Panc1 (cell line): Measurements from ENCODE around the gene ZNF778. TPM values are rescaled to one million over a fixed set of nuclear protein-coding genes. Genes with fewer than 3 reads are reported as not detected.
A peak's percentile ranks its signal among the peaks of the same experiment; 100 is the strongest.
"Not testable (repeated sequence)": the region's sequence is repeated elsewhere in the genome, so short reads cannot be mapped to it uniquely, and the experiment has no call there.

Source experiments
- ATAC-seq: fragments of 200-7000 bp; cut with Tn5 transposase; 2 replicates; pipeline ENCODE4 v1.9.1; 2020; ENCODE audit warnings: mild to moderate bottlenecking, moderate library complexity
- BruUV-seq: library from RNA; stranded (reverse); fragments of 400-500 nt; replicated peaks from 2 replicates; lab custom pipeline; 2021; lab: Mats Ljungman, UMichigan
- CTCF ChIA-PET: fragments of 300-600 bp; sonication (Branson Sonifier 250); formaldehyde crosslinking; loops from one replicate; lab custom pipeline; 2022; ENCODE audit warnings: antibody characterized with exemption; lab: Charles Lee
- POLR2A ChIA-PET: fragments of 300-600 bp; sonication (Branson Sonifier 250); formaldehyde crosslinking; loops from one replicate; lab custom pipeline; 2022; ENCODE audit warnings: antibody characterized with exemption; lab: Charles Lee
- DNase-seq: peaks from one replicate; pipeline ENCODE4 v3.0.0-alpha.2; 2010; ENCODE audit warnings: low read depth, low spot score
- H3K27ac ChIP-seq: 2 replicates; pipeline ENCODE4 v1.5.1; 2011; ENCODE audit warnings: mild to moderate bottlenecking, low read length, inconsistent platforms
- H3K27me3 ChIP-seq: fragments of 200-500 bp; sonication (Bioruptor generic); 2 replicates; pipeline ENCODE4 v1.6.0; 2014; ENCODE audit warnings: low read length, inconsistent platforms; ENCODE audit not compliant: control insufficient read depth, insufficient read depth
- H3K36me3 ChIP-seq: fragments of 200-500 bp; sonication (Bioruptor generic); 2 replicates; pipeline ENCODE4 v1.5.1; 2014; ENCODE audit warnings: inconsistent platforms, mild to moderate bottlenecking, low read length, moderate library complexity; ENCODE audit not compliant: control insufficient read depth, insufficient read depth
- H3K4me1 ChIP-seq: 2 replicates; pipeline ENCODE4 v1.5.1; 2011; ENCODE audit warnings: inconsistent platforms, mild to moderate bottlenecking, low read length, moderate library complexity; ENCODE audit not compliant: control insufficient read depth, insufficient read depth
- H3K4me3 ChIP-seq, 2 experiments: 2 replicates each; pipeline ENCODE4 v1.5.1; 2011 to 2012; ENCODE audit warnings: low read depth in 2 of 2, low read length in 2 of 2, mild to moderate bottlenecking in 2 of 2, inconsistent platforms in 1 of 2, moderate library complexity in 1 of 2
- H3K9me3 ChIP-seq: fragments of 200-500 bp; sonication (Bioruptor generic); 2 replicates; pipeline ENCODE4 v1.5.1; 2014; ENCODE audit warnings: low read depth, mild to moderate bottlenecking, inconsistent platforms, low read length, moderate library complexity; ENCODE audit not compliant: control insufficient read depth, insufficient read depth
- POLR2AphosphoS5 ChIP-seq: IDR thresholded peaks from 2 replicates; pipeline ENCODE4 v1.6.1; 2012; ENCODE audit warnings: mild to moderate bottlenecking, low read depth, low read length, moderate library complexity
- TCF7L2 ChIP-seq: IDR thresholded peaks from 2 replicates; pipeline ENCODE4 v1.6.1; 2011; ENCODE audit warnings: mild to moderate bottlenecking, low read depth, low read length, inconsistent platforms
- in situ Hi-C: cut with HindIII; loops from 2 replicates; pipeline ENCODE4 v1.10.0; 2016; ENCODE audit warnings: low sequenced_read_pairs, low pct_unique_long_range_greater_than_20kb
- intact Hi-C: fragments of 100-400 bp; cut with micrococcal nuclease; formaldehyde crosslinking; loops from one replicate; pipeline ENCODE4 v1.10.0; 2022; ENCODE audit not compliant: unreplicated experiment
- total RNA-seq: library from RNA; stranded (reverse); gene quantifications from one replicate; pipeline ENCODE4 v1.2.1, GENCODE V29; 2021; ENCODE audit not compliant: unreplicated experiment

ZNF778 gene
- total RNA-seq, 1 experiment from 2014 or later: 15.0 TPM

DNA sequence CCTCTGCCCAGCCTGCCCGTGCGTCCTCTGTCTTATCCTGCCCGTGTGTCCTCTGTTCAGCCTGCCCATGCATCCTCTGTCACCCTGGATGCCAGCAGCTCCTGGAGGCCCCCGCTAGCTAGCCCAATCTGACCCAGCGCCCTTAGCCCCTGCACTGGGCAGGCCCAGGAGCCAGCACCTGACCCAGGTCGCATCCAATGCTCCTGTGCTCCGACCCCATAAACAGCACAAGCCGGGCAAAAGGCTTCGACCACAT lies 32.9 kb upstream of the ZNF778 start:
- no peak for DNase-seq
- ChIA-PET CTCF (no interaction called here), POLR2A (no interaction called here)
- ATAC-seq: peak; percentile 27; the same call in 1 of the 2 replicates
- no peaks in the 10 kb centered on the region for H3K36me3 ChIP-seq
- no TSS peak for BruUV-seq
- no peaks in the 10 kb centered on the region for H3K27me3 ChIP-seq
- no peak for TF ChIP-seq TCF7L2
- TF ChIP-seq POLR2AphosphoS5: no peak
- in situ Hi-C loops: no loop called here
- H3K9me3 ChIP-seq: no peaks in the 10 kb centered on the region
- H3K4me1 ChIP-seq: no peaks in the 10 kb centered on the region; the same call in 1 of the 2 replicates
- no peak overlapping the region for H3K4me3 ChIP-seq
- intact Hi-C loops: no loop called here
- no peak overlapping the region for H3K27ac ChIP-seq

DNA sequence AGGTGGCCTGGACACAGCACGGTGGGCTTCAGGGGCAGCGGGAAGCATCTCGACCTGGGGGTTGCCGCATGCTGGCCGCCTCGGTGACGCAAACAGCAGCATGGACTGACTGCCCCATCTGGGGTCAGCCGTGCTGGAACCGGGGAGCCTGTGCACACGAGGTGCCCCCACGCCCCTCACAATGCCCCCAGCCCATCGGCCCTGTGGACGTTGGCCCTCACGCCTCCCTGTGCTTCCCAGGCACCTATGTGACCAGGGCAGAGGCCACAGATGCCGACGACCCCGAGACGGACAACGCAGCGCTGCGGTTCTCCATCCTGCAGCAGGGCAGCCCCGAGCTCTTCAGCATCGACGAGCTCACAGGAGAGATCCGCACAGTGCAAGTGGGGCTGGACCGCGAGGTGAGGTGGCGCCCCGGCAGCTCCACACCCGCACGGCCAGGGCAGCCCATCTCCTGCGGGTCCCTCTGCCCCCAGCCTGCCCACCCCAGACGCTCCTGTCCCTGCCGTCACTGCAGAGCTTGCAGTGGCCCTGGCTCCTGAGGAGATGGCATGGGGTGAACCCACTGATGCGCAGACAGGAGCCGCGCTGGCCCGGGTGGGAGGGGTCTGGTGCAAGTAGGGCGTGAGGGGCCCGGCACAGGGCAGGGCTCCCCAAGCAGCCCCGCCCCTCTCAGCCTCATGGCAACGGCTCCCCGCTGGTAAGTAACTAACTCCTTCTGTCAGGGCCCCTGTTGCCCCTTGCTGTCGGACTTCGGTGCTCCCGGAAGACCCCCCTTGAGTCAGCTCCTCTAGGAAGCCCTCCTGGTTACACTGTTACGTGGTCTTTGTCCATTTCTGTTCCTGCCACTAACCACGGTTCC lies 32.3 kb upstream of the ZNF778 start:
- in situ Hi-C loops: no loop called here
- BruUV-seq: no TSS peak
- TF ChIP-seq TCF7L2: no peak
- POLR2A ChIA-PET: no interaction called here
- CTCF ChIA-PET: no interaction called here
- Histone ChIP-seq H3K4me3 (no peak overlapping the region), H3K36me3 (no peaks in the 10 kb centered on the region), H3K27ac (no peak overlapping the region), H3K9me3 (no peaks in the 10 kb centered on the region), H3K4me1 (no peaks in the 10 kb centered on the region; the same call in 1 of the 2 replicates), H3K27me3 (no peaks in the 10 kb centered on the region)
- ATAC-seq (no peak), DNase-seq (no peak)
- intact Hi-C loops: no loop called here

DNA sequence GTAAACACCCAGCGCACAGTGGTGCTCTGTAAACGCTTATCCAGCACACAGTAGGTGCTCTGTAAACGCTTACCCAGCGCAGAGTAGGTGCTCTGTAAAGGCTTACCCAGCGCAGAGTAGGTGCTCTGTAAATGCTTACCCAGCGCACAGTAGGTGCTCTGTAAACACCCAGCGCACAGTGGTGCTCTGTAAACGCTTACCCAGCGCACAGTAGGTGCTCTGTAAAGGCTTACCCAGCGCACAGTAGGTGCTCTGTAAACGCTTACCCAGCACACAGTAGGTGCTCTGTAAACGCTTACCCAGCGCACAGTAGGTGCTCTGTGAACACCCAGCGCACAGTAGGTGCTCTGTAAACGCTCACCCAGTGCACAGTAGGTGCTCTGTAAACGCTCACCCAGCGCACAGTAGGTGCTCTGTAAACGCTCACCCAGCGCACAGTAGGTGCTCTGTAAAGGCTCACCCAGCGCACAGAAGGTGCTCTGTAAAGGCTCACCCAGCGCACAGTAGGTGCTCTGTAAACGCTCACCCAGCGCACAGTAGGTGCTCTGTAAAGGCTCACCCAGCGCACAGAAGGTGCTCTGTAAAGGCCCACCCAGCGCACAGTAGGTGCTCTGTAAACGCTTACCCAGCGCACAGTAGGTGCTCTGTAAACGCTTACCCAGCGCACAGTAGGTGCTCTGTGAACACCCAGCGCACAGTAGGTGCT lies 31.5 kb upstream of the ZNF778 start:
- in situ Hi-C loops, CTCF ChIA-PET, H3K27me3 ChIP-seq, intact Hi-C loops, ATAC-seq, H3K27ac ChIP-seq, H3K4me1 ChIP-seq, DNase-seq, POLR2A ChIA-PET, H3K4me3 ChIP-seq, H3K9me3 ChIP-seq, BruUV-seq, H3K36me3 ChIP-seq: not testable (repeated sequence)

DNA sequence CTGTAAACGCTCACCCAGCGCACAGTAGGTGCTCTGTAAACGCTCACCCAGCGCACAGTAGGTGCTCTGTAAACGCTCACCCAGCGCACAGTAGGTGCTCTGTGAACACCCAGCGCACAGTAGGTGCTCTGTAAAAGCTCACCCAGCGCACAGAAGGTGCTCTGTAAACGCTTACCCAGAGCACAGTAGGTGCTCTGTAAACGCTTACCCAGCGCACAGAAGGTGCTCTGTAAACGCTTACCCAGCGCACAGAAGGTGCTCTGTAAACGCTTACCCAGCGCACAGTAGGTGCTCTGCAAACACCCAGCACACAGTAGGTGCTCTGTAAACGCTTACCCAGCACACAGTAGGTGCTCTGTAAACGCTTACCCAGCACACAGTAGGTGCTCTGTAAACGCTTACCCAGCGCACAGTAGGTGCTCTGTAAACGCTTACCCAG lies 30.9 kb upstream of the ZNF778 start:
- H3K27me3 ChIP-seq, H3K4me1 ChIP-seq, POLR2A ChIA-PET, CTCF ChIA-PET, H3K36me3 ChIP-seq, intact Hi-C loops, in situ Hi-C loops, ATAC-seq, H3K4me3 ChIP-seq, H3K27ac ChIP-seq, H3K9me3 ChIP-seq, DNase-seq, BruUV-seq: not testable (repeated sequence)
